Endodermal cell (in vitro differentiated cells): ENCODE data around the gene OVCH2. TPM values are rescaled to one million over a fixed set of nuclear protein-coding genes. Genes with fewer than 3 reads are reported as not detected.

ENCODE experiments used
- DNase-seq: peaks from one replicate; pipeline ENCODE4 v3.0.0-alpha.2; 2017
- H3K27ac ChIP-seq: 2 replicates; pipeline ENCODE4 v1.5.1; 2013; ENCODE audit warnings: mild to moderate bottlenecking, low read depth, low read length, moderate library complexity
- H3K27me3 ChIP-seq: 2 replicates; pipeline ENCODE4 v1.6.1; 2013; ENCODE audit warnings: mild to moderate bottlenecking, low read length, moderate library complexity; ENCODE audit not compliant: insufficient read depth, control insufficient read depth, poor library complexity, severe bottlenecking
- H3K36me3 ChIP-seq: 2 replicates; pipeline ENCODE4 v1.7.0; 2013; ENCODE audit warnings: mild to moderate bottlenecking, low read length, moderate library complexity; ENCODE audit not compliant: control insufficient read depth, insufficient read depth
- H3K4me1 ChIP-seq: one replicate; pipeline ENCODE4 v1.7.0; 2013; ENCODE audit warnings: low read length; ENCODE audit not compliant: control insufficient read depth, insufficient read depth
- H3K4me3 ChIP-seq: 2 replicates; pipeline ENCODE4 v1.5.1; 2013; ENCODE audit warnings: mild to moderate bottlenecking, low read length, moderate library complexity
- H3K9ac ChIP-seq: 2 replicates; pipeline ENCODE4 v1.6.1; 2013; ENCODE audit warnings: mild to moderate bottlenecking, low read length, moderate library complexity; ENCODE audit not compliant: poor library complexity, severe bottlenecking; ENCODE audit errors: extremely low read depth
- H3K9me3 ChIP-seq: 2 replicates; pipeline ENCODE4 v1.6.1; 2013; ENCODE audit warnings: mild to moderate bottlenecking, low read length, moderate library complexity; ENCODE audit not compliant: control insufficient read depth
- H3K27ac Mint-ChIP-seq: 2 replicates; pipeline ENCODE4 v1.8.0; 2020; ENCODE audit warnings: mixed read lengths
- H3K27me3 Mint-ChIP-seq: 2 replicates; pipeline ENCODE4 v1.8.0; 2021; ENCODE audit warnings: mild to moderate bottlenecking, mixed read lengths; ENCODE audit not compliant: insufficient read depth
- H3K36me3 Mint-ChIP-seq: 2 replicates; pipeline ENCODE4 v1.8.0; 2020; ENCODE audit warnings: low read depth, mixed read lengths
- H3K4me1 Mint-ChIP-seq: 2 replicates; pipeline ENCODE4 v1.8.0; 2020; ENCODE audit warnings: mixed read lengths
- H3K4me3 Mint-ChIP-seq: 2 replicates; pipeline ENCODE4 v1.8.0; 2020; ENCODE audit warnings: mild to moderate bottlenecking, moderate library complexity, mixed read lengths
- H3K9me3 Mint-ChIP-seq: 2 replicates; pipeline ENCODE4 v1.8.0; 2020; ENCODE audit warnings: mild to moderate bottlenecking, mixed read lengths
- WGBS, 2 experiments: methylation state at CpG; one replicate each; pipeline versions ENCODE4 v1.1.5 to v1.1.7; 2013; ENCODE audit warnings: missing lambda C conversion rate in 2 of 2, mixed read lengths in 1 of 2; ENCODE audit not compliant: insufficient coverage in 1 of 2, insufficient read length in 1 of 2; 5-methylcytosine and 5-hydroxymethylcytosine counted together
- total RNA-seq, 2 donors: library from RNA; stranded (reverse); fragmentation: NEBNext Ultra II Directional in 1 of 2; extraction: Animal tissue kit (Norgen Biotek cat#: 25700) in 1 of 2; gene quantifications; 2 replicates in 1 of 2; 3 replicates in 1 of 2; pipeline ENCODE4 v1.2.1, GENCODE V29; 2021
- TF ChIP-seq, protein P1 (sequence below): fragments of 200-600 bp; sonication (generic); conservative IDR thresholded peaks from 2 replicates; pipeline ENCODE4 v1.5.0; 2021; ENCODE audit warnings: antibody characterized with exemption, mild to moderate bottlenecking

Gene OVCH2
- total RNA-seq, 2 donors from 2014 or later: 8.2 to 30.1 TPM

DNA sequence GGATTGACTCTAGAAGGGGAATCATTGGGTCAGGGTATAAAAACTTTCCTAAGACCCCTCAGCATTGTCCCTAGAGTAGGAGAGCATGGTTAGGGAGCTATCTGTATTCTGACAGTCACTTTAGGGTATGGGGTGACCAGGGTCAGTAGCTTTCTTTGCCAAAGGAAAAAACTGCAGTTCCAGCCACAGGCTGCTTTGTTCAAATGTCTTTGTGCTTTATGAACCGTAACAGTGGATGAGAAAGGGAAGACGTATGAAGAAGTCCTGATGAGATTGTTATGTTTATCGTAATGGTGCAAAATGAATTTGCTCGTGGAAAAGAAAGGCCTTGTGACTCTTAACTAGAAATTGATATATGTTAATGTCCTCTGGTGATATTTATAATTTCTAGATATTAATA is 63.0 kb downstream of the OVCH2 start:
- TF ChIP-seq, protein P1, sequence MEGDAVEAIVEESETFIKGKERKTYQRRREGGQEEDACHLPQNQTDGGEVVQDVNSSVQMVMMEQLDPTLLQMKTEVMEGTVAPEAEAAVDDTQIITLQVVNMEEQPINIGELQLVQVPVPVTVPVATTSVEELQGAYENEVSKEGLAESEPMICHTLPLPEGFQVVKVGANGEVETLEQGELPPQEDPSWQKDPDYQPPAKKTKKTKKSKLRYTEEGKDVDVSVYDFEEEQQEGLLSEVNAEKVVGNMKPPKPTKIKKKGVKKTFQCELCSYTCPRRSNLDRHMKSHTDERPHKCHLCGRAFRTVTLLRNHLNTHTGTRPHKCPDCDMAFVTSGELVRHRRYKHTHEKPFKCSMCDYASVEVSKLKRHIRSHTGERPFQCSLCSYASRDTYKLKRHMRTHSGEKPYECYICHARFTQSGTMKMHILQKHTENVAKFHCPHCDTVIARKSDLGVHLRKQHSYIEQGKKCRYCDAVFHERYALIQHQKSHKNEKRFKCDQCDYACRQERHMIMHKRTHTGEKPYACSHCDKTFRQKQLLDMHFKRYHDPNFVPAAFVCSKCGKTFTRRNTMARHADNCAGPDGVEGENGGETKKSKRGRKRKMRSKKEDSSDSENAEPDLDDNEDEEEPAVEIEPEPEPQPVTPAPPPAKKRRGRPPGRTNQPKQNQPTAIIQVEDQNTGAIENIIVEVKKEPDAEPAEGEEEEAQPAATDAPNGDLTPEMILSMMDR: no peak
- DNase-seq: no peak
- 55 to 91% methylated on average over 4 of the region's 4 CpGs for WGBS, 2 experiments
- H3K27ac Mint-ChIP-seq: no peak overlapping the region
- no peaks in the 10 kb centered on the region for H3K27me3 Mint-ChIP-seq
- H3K36me3 Mint-ChIP-seq: peaks cover 92% of the 10 kb centered on the region
- H3K9ac ChIP-seq: no peak overlapping the region
- H3K9me3 ChIP-seq: no peaks in the 10 kb centered on the region
- no peak overlapping the region for H3K4me3 ChIP-seq
- H3K4me1 ChIP-seq: no peaks in the 10 kb centered on the region
- H3K9me3 Mint-ChIP-seq: no peaks in the 10 kb centered on the region
- H3K27ac ChIP-seq: no peak overlapping the region
- H3K4me3 Mint-ChIP-seq: no peak overlapping the region
- H3K36me3 ChIP-seq: peaks cover 94% of the 10 kb centered on the region
- no peaks in the 10 kb centered on the region for H3K27me3 ChIP-seq
- no peaks in the 10 kb centered on the region for H3K4me1 Mint-ChIP-seq

DNA sequence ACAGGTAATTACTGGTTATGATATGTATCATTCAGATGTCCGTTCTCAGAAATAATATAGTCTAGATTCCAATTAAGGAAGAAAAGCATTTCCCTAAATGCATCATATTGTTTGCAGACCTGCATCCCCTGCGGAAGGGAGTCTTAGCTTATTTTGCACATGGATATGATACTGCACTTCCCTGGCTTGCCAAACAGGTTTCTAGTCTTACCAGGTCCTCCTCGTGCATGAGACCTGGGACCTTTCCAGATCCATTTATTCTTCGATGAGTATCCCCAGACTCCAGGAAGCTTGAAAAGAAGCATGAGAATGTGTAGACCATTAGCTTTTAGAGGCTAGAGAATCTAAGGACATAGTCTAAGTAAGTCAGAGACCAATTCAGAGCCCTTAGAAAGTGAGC is 63.5 kb downstream of the OVCH2 start:
- Histone ChIP-seq H3K36me3 (peaks cover 94% of the 10 kb centered on the region), H3K9ac (no peak overlapping the region), H3K27me3 (no peaks in the 10 kb centered on the region), H3K4me1 (no peaks in the 10 kb centered on the region), H3K4me3 (no peak overlapping the region), H3K27ac (no peak overlapping the region), H3K9me3 (no peaks in the 10 kb centered on the region)
- Mint-ChIP-seq H3K27ac (no peak overlapping the region), H3K36me3 (peaks cover 92% of the 10 kb centered on the region), H3K4me3 (no peak overlapping the region), H3K4me1 (no peaks in the 10 kb centered on the region), H3K9me3 (no peaks in the 10 kb centered on the region), H3K27me3 (no peaks in the 10 kb centered on the region)
- TF ChIP-seq, protein P1: no peak
- WGBS, 2 experiments: 71 to 100% methylated on average over 2 to 4 of the region's 4 CpGs
- DNase-seq: no peak

DNA sequence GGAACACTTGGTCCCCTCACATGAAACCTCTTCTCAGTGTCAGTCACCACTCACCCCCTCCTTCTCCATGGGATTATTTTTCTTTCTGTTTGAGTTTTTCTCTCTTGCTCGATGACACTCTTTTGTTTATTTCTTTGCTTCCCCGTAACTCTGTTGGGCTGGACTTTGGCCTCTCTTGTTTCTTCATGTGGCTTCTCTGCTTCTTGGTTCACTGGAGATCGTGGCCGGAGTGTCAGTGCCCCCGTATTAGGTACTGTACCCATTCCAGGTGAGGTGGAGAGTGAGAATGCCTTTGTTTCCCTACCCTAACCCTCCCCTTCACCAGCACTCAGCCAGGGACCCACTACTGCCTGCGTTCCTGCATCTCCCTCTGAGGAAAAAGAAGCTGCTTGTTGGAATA is 65.5 kb downstream of the OVCH2 start:
- Mint-ChIP-seq H3K27ac (no peak overlapping the region), H3K4me3 (no peak overlapping the region), H3K36me3 (peaks cover 92% of the 10 kb centered on the region), H3K4me1 (no peaks in the 10 kb centered on the region), H3K27me3 (no peaks in the 10 kb centered on the region), H3K9me3 (no peaks in the 10 kb centered on the region)
- no peak overlapping the region for H3K4me3 ChIP-seq
- DNase-seq: no peak
- no peaks in the 10 kb centered on the region for H3K4me1 ChIP-seq
- H3K9ac ChIP-seq: no peak overlapping the region
- WGBS, 2 experiments: 94 to 96% methylated on average over 3 to 6 of the region's 6 CpGs
- no peaks in the 10 kb centered on the region for H3K9me3 ChIP-seq
- no peak overlapping the region for H3K27ac ChIP-seq
- peaks cover 97% of the 10 kb centered on the region for H3K36me3 ChIP-seq
- TF ChIP-seq, protein P1: no peak
- H3K27me3 ChIP-seq: no peaks in the 10 kb centered on the region
